Lung (tissue), 12 donors: ENCODE results near the gene CITED4. TPM values are rescaled to one million over a fixed set of nuclear protein-coding genes. Genes with fewer than 3 reads are reported as not detected.
"Not testable (repeated sequence)": the region's sequence is repeated elsewhere in the genome, so short reads cannot be mapped to it uniquely, and the experiment has no call there.

ENCODE experiments used
- ATAC-seq: fragments of 200-7000 bp; cut with Tn5 transposase; one replicate; pipeline ENCODE4 v1.9.1; 2020; ENCODE audit warnings: moderate number of reproducible peaks; ENCODE audit not compliant: insufficient read depth, low FRiP score
- DNase-seq, 3 donors: peaks; one replicate each; pipeline ENCODE4 v3.0.0-alpha.2; 2013 to 2017
- H3K27ac ChIP-seq, 2 donors: one replicate each; pipeline ENCODE4 v1.5.1; 2013; ENCODE audit warnings: mild to moderate bottlenecking in 2 of 2, moderate library complexity in 2 of 2, control low read depth in 1 of 2, inconsistent platforms in 1 of 2, low read depth in 1 of 2, low read length in 1 of 2
- H3K27me3 ChIP-seq, 3 donors: one replicate each; pipeline ENCODE4 v1.5.1; 2013; ENCODE audit warnings: low read length in 2 of 3; ENCODE audit not compliant: control insufficient read depth in 3 of 3, insufficient read depth in 3 of 3
- H3K36me3 ChIP-seq, 4 donors: one replicate each; pipeline ENCODE4 v1.5.1; 2013; ENCODE audit warnings: low read length in 4 of 4, mild to moderate bottlenecking in 1 of 4, moderate library complexity in 1 of 4; ENCODE audit not compliant: control insufficient read depth in 4 of 4, insufficient read depth in 4 of 4
- H3K4me1 ChIP-seq, 5 donors: one replicate each; pipeline ENCODE4 v1.5.1; 2013; ENCODE audit warnings: low read length in 5 of 5, mild to moderate bottlenecking in 2 of 5, moderate library complexity in 1 of 5; ENCODE audit not compliant: control insufficient read depth in 5 of 5, insufficient read depth in 5 of 5
- H3K4me3 ChIP-seq: one replicate; pipeline ENCODE4 v1.5.1; 2013; ENCODE audit warnings: mild to moderate bottlenecking, control low read depth, moderate library complexity
- H3K9ac ChIP-seq, 2 donors: one replicate each; pipeline ENCODE4 v1.5.1; 2013; ENCODE audit warnings: low read length in 2 of 2, control low read depth in 1 of 2; ENCODE audit not compliant: insufficient read depth in 1 of 2
- H3K9me3 ChIP-seq, 4 donors: one replicate each; pipeline ENCODE4 v1.5.1; 2013; ENCODE audit warnings: low read length in 3 of 4, mild to moderate bottlenecking in 1 of 4, moderate library complexity in 1 of 4; ENCODE audit not compliant: control insufficient read depth in 4 of 4, insufficient read depth in 3 of 4
- WGBS, 2 donors: extraction: QIAGEN DNeasy Blood & Tissue Kit; methylation state at CpG; one replicate each; pipeline ENCODE4 v1.1.7; 2013; 5-methylcytosine and 5-hydroxymethylcytosine counted together
- polyA plus RNA-seq, 2 donors: library from polyadenylated mRNA; stranded (reverse); fragments of 200-250 nt; gene quantifications; one replicate each; pipeline ENCODE4 v1.2.1, GENCODE V29; 2013
- total RNA-seq, 2 donors: library from RNA; depleted of rRNA in 1 of 2; stranded (reverse); fragments of >200 nt in 1 of 2; gene quantifications; one replicate each; pipeline ENCODE4 v1.2.1, GENCODE V29; 2014 to 2021
- TF ChIP-seq, protein P1 (sequence below): IDR thresholded peaks from 2 replicates; pipeline ENCODE4 v1.5.1; 2012; ENCODE audit warnings: mild to moderate bottlenecking; ENCODE audit errors: control extremely low read depth, extremely low read depth
- donor health status: control.
- donor health status: control.
- donor health status: Bipolar disorder and iron deficiency.
- donor health status: healthy.
- donor health status: DM: yes; HTN: yes; CAD: no.

CITED4 gene
- total and polyA plus RNA-seq, 4 donors = 4.7 to 15.1 (median 7.6) TPM

DNA sequence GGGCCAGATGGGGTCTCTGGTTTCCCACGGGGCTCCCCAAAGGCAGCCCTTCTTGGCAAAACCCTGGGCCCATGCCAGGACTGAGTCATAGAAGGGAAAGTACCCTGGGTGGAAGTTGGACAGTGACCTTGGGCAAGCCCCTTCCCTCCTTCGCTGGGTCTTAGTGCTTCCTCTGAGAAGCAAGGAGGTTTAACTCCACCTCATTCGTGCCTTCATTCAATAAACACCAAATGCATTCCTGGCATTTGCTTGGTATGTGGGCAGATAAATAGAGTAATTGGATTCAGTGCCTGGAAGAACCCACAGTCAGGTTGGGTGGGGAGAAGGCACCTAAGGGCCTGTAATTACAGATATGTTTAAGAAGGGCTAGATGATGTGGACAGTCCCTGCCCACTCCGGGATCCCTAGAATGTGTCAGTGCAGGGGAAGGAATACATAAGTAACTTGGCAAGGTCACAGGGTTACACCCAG lies 36.3 kb upstream of the CITED4 start:
- peak in 1 of 3 donors; percentile 16 for DNase-seq
- no peaks in the 10 kb centered on the region for H3K27me3 ChIP-seq
- no peak overlapping the region for H3K4me3 ChIP-seq
- H3K27ac ChIP-seq = peak overlapping the region in 1 of 2 donors; percentile 10
- TF ChIP-seq, protein P1, sequence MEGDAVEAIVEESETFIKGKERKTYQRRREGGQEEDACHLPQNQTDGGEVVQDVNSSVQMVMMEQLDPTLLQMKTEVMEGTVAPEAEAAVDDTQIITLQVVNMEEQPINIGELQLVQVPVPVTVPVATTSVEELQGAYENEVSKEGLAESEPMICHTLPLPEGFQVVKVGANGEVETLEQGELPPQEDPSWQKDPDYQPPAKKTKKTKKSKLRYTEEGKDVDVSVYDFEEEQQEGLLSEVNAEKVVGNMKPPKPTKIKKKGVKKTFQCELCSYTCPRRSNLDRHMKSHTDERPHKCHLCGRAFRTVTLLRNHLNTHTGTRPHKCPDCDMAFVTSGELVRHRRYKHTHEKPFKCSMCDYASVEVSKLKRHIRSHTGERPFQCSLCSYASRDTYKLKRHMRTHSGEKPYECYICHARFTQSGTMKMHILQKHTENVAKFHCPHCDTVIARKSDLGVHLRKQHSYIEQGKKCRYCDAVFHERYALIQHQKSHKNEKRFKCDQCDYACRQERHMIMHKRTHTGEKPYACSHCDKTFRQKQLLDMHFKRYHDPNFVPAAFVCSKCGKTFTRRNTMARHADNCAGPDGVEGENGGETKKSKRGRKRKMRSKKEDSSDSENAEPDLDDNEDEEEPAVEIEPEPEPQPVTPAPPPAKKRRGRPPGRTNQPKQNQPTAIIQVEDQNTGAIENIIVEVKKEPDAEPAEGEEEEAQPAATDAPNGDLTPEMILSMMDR = no peak
- H3K36me3 ChIP-seq = no peaks in the 10 kb centered on the region
- H3K4me1 ChIP-seq = peaks cover 0 to 13% (median 0%) of the 10 kb centered on the region in 5 donors
- WGBS, 2 donors = 40 to 46% methylated on average over 4 of the region's 4 CpGs
- ATAC-seq = no peak
- H3K9me3 ChIP-seq = peaks cover 0 to 8% (median 4%) of the 10 kb centered on the region in 4 donors
- H3K9ac ChIP-seq = no peak overlapping the region

DNA sequence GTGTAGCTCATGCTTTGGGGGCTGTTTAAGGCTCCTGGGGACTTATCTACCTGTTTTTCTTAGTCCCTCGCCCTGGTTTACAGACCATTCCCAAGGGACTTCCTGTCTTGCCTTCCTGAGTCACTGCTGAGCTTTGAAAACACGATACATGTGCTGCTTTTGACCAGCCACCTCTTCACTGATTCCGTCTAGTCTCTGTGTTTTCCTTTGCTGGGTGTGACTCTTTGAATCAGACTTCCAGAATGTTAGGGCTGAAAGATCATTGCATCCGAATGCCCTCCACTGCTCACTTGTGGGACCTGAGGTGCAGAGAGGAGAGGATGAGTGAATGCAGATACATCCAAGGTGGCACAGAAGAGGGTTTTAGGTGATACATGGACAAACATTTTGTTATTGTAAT lies 35.4 kb upstream of the CITED4 start:
- DNase-seq (no peak), ATAC-seq (no peak)
- Histone ChIP-seq H3K36me3 (no peaks in the 10 kb centered on the region), H3K4me3 (no peak overlapping the region), H3K27me3 (no peaks in the 10 kb centered on the region), H3K4me1 (peaks cover 0 to 13% (median 0%) of the 10 kb centered on the region in 5 donors), H3K9ac (no peak overlapping the region), H3K9me3 (peaks cover 0 to 8% (median 4%) of the 10 kb centered on the region in 4 donors), H3K27ac (no peak overlapping the region)
- TF ChIP-seq, protein P1 = no peak
- 59 to 69% methylated on average over 4 of the region's 4 CpGs for WGBS, 2 donors

DNA sequence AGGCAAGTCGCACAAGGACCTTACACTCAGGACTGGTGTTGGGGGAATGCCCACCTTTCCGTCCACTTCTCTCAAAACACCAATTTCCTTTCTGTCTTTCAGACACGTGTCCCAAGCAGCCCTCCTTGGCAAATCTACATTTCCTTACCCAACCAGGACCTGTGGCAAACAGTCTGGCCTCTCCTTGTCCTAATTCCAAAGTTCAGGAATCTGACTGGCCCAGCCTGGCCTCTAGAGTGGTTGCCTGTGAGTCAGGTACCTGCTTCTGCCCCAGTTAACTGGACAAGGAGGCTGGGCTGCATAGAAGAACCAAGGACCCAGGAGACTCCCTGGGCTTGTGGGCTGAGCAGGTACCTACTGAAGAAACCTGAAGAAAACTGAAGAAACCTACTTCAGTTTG lies 34.3 kb upstream of the CITED4 start:
- ATAC-seq (no peak), DNase-seq (no peak)
- H3K9ac ChIP-seq = no peak overlapping the region
- TF ChIP-seq, protein P1 = no peak
- WGBS, 2 donors = 79 to 85% methylated on average over 3 of the region's 3 CpGs
- peaks cover 0 to 13% (median 0%) of the 10 kb centered on the region in 5 donors for H3K4me1 ChIP-seq
- H3K27ac ChIP-seq = no peak overlapping the region
- H3K4me3 ChIP-seq = no peak overlapping the region
- no peaks in the 10 kb centered on the region for H3K36me3 ChIP-seq
- peaks cover 0 to 8% (median 4%) of the 10 kb centered on the region in 4 donors for H3K9me3 ChIP-seq
- no peaks in the 10 kb centered on the region for H3K27me3 ChIP-seq

DNA sequence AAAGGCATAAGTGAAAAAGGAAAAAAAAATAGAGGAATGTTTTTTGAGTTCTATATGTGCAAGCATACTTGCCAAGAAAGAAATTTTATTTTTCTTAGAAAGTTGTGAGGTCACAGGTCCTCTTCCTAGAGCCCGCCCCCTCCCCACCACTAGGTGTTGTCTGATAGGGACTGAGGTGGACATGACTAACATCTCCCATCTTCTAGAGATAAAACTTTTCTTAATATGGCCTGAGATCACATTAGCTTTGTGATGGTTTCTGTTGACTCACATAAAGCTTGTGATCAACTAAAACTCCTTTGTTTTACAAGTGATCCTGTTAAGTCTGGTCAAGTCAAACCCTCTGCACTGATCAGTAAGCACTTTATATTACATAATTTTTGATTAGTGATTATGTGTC lies 33.4 kb upstream of the CITED4 start:
- H3K36me3 ChIP-seq = no peaks in the 10 kb centered on the region
- no peaks in the 10 kb centered on the region for H3K27me3 ChIP-seq
- no peak overlapping the region for H3K27ac ChIP-seq
- DNase-seq (no peak), ATAC-seq (no peak)
- H3K4me3 ChIP-seq = no peak overlapping the region
- peaks cover 0 to 13% (median 0%) of the 10 kb centered on the region in 5 donors for H3K4me1 ChIP-seq
- TF ChIP-seq, protein P1 = no peak
- peaks cover 0 to 8% (median 4%) of the 10 kb centered on the region in 4 donors for H3K9me3 ChIP-seq
- WGBS, 2 donors = 52 to 100% methylated on average over 1 of the region's 1 CpG
- H3K9ac ChIP-seq = no peak overlapping the region

DNA sequence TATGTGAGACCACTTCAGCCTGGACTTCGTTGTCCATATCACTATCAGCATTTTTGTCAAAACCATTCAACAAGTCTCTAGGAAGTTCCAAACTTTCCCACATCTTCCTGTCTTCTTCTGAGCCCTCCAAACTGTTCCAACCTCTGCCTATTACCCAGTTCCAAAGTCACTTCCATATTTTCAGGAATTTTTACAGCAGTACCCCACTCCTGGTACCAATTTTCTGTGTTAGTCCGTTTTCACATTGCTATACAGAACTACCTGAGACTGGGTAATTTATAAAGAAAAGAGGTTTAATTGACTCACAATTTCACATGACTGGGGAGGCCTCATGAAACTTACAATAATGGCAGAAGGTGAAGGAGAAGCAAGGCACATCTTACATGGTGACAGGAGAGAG lies 32.7 kb upstream of the CITED4 start:
- H3K4me3 ChIP-seq, H3K27ac ChIP-seq, H3K9me3 ChIP-seq, H3K27me3 ChIP-seq, ATAC-seq, H3K36me3 ChIP-seq, H3K9ac ChIP-seq, DNase-seq: not testable (repeated sequence)
- peaks cover 0 to 11% (median 0%) of the 10 kb centered on the region in 5 donors for H3K4me1 ChIP-seq
- WGBS, 2 donors = 95 to 97% methylated on average over 2 of the region's 2 CpGs
